HG03571 (cell line): ENCODE measurements around the gene ITGB1.

ENCODE experiments used
- ATAC-seq: cut with Tn5 transposase; IDR thresholded peaks from one replicate; pipeline ENCODE4 v1.9.1; 2021; ENCODE audit not compliant: unreplicated experiment

Gene ITGB1

GRCh38 chr10:32890444-32890843, 67.6 kb downstream of the ITGB1 start:
- ATAC-seq = no peak

DNA sequence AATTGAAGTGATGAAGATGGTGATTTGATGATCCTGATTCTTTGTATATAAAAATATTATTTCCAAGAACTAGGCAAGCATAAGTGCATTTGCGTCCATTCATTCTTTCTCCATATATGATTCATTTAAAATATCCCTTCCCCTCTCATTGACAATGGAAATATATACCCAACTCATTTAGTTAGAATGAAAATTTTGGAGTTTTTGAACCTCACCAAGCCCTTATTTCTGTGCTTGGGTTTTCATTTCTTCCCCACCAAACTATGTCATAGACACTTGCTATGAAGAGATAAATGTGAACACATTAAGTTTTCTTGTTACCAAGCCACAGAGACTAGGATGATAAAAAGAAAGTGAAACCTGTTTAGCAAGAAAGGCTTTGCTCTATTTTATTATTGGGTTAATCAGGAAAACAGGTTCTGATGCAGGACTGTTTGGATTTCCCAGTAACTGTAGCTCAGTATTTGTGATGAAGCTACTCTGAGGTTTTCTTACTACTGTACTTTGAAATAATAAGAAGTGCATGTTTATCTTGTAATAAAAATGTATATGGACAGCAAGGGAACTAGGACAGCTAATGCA, 68.3 kb downstream of the ITGB1 start:
- ATAC-seq = no peak

- no peak for ATAC-seq
Measured at GRCh38 chr10:32888161-32888927, 69.7 kb downstream of the ITGB1 start.

DNA sequence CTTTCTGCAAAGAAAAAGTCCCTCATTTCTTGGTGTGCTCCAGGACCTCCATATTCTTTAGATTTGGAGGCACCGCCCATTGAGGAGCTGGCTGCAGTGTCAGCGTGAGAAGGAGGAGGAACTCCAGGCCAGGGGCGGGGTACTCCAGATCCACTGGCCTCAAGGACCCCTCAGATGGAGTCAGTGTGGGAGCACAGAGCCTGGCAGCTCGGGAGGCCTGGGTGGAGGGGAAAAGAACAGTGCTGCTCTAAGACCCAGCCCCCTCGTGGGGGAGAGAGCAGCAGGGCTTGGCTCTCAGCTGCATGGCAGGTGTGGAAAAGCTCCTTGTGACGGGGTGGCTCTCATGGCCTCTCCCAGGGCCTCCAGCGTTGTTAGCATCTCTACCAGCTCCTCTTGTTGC, 70.5 kb downstream of the ITGB1 start:
- no peak for ATAC-seq

- no peak for ATAC-seq
Measured at GRCh38 chr10:32882076-32882475, 76.0 kb downstream of the ITGB1 start.

DNA sequence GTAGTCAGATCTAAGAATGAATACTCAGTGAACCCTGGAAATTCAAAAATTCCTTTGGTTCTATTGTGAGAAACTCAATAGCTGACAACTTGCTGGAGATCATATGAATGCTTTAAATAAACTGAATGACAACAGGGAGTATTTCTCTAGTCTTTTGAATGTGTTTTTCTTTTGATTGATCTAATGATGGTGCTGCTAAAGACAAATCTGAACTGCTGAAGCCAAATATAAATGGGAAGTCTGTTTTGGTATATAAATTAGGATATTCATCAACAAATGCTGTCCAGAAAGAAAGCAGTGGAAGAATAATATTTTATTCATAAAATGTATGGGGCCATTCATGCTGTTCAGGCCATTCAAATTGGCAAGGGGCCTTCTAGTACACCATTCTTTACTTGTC, 79.4 kb downstream of the ITGB1 start:
- no peak for ATAC-seq

DNA sequence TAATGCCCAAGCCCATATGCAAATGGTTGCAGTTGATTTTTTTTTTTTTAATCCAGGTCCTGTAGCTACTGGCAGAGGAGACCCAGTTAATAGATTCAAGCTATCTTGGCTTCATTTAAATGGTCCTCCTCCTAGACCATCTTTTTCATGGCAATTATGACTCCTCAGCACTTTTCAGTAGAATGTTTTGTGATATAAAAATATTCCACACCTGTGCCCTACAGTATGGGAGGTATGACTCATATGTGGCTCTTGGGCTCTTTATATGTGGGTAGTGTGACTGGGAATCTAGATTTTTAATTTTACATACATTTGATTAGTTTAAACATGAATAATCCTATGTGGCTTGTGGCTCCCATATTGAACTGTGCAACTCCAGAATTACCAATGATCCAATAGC, 80.1 kb downstream of the ITGB1 start:
- no peak for ATAC-seq

DNA sequence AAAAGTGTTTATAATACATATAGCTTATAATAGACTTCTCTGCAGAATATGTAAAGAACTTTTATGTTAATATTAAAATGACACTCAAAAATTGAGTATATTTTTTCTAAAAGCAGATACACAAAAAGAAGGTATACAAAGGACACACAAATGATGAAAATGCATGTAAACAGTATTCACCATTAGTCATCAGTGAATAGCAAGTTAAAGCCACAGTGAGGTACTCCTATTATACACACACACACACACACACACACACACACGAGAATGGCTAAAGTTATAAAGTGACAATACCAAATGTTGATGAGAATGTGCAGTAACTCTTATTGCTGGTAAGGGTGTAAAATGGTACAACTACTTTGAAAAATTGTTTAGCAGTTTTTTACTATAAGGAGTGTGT, 92.9 kb downstream of the ITGB1 start:
- no peak for ATAC-seq

GRCh38 chr10:32854435-32854834, 103.6 kb downstream of the ITGB1 start:
- ATAC-seq = no peak

DNA sequence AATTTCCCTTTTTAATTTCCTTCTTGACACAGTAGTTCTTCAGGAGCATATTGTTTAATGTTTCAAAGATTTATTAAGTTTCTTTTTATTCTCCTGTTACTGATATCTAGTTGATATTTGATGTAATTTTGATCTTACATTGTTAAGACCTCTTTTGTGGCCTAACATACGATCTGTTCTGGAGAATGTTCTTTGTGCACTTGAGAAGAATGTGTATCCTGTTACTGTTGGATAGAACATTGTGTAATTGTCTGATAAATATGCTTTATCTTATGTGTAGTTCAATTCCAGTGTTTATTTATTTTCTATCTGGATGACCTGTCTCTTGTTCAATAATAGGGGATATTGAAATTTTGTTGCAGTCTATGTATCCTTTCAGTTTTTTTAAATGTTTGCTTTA, 106.7 kb downstream of the ITGB1 start:
- ATAC-seq = no peak
